Measurements from ENCODE around the gene TIMP1.

The TIMP1 gene

DNA sequence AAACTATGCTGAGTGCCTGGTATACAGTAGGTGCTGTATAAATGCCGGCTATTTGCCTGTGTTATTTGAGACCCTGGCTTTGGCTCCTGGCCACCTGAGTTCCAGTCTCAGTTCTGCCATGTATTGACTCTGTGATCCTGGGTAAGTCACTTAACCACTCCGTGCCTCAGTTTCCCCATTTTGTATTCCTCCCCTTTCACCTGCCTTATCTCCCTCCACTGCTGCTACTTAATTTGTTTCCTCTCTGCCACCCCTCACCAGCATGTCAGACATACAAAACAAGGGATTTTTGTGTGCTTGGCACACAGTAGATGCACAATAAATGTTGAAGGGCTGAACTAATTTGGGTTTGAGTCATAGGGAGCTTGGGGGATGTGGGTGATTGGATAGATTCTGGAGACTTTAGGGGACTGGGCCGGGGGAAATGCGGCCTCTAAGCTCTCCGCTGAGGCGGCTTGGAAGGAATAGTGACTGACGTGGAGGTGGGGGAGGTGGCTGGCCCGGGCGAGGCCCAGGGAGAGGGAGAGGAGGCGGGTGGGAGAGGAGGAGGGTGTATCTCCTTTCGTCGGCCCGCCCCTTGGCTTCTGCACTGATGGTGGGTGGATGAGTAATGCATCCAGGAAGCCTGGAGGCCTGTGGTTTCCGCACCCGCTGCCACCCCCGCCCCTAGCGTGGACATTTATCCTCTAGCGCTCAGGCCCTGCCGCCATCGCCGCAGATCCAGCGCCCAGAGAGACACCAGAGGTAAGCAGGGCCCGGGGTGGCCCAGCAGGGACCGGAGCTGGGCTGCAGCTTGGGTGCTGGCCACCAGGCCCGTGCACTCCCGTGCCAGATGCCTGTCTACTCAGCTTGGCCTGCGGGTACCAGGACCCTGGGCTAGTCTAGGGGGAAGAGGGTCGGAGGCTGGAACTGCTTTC lies at the start of gene TIMP1:
TSS of gene TIMP1 (plus strand) at position 706 of the 917 bp plus-strand sequence. CDS start 980 bp downstream, outside the sequence.
- DNase-seq (ENCODE audit: low read depth), result peak; percentile 85

DNA sequence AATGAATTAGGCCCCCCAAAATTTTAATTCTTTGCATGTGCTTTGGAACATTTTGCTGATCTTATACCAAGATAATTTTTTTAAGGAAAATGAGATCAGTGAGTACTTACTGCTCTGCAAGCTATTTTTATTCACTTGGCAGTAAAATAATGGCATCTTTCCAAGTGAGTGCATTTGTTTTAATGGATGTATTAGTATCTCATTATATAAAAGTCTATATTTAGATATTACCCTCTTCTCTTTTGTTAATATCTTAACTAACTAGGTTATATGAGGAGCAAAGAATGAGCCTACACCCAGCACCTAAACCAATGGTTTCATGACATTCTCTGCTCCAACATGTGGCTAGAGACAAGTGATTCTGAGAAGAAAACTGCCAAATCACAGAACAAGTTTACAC lies 42.4 kb upstream of the TIMP1 start:
- DNase-seq (ENCODE audit: low read depth), result no peak

DNA sequence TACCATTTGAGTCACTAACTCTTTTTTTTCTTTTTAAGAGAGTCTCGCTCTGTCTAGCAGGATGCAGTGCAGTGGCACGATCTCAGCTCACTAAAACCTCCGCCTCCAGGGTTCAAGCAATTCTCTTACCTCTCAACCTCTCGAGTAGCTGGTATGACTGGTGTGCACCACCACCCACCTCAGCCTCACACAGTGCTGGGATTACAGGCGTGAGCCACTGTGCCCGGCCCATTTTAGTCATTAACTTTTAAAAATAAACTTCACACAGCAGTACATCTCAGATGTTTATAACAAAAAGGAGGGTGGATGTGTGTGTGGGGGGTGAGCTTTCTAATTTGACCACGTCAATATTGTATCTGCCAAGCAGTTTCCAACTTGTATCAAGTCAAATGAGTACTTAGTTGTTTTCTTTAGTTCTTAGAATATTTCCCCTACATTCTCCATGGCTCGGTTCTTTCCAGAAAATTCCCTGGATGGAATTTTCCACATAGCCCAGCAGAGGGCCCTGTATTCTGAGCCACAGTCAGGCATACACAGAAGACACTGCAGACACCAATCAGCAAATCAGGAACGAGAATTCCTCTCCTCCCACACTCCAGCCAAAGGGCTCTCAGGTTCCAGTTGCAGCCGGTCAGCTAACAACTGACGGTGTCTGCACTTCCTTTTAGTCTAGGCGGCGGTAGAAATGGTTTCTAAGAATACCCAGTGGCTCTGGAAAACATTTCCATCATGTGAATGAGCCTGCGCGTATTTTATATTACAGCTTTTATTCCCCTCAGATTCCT lies 41.3 kb upstream of the TIMP1 start:
- DNase-seq (ENCODE audit: low read depth), result peak; percentile 87

DNA sequence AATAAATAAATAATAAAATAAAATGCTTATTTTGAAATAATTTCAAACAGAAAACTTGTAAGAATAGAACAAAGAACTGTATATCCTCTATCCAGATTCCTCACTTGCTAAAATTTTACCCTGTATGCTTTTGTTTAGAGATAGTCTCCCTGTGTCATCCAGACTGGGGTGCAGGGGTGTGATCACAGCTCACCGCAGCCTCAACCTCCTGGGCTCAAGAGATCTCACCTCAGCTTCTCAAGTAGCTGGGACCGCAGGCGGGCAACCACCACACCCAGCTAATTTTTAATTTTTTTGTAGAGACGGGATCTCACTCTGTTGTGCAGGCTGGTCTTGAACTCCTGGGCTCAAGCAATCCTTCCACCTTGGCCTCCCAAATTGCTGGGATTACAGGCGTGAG lies 38.7 kb upstream of the TIMP1 start:
- no peak for DNase-seq (ENCODE audit: low read depth)

DNA sequence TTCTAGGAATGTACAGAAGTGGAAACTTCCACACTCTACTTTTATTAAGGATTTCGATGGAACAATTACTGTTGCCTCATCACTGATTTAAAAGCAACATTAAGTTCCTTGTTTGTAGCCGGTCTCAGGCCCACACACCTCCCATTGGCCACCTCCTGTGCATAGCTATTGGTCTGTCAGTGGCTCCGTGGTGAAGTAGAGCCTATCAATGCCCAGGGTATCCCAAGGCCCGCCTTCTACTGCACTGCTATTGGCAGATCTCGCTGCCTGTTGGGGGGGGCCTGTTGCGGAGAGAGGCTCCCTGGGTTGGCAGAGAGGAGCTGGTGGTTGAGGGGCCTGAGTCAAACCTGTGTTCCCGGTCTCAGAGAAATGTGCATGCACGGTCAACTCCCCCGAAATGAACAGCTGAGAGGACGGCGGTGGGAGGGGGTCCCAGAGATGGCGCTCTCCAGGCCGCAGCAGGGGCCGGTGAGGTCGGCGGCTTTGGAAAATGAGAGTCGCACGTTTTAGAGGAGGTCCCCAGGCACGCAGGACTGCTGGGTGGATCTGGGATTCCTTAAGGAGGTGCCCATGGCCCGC lies 26.1 kb upstream of the TIMP1 start:
- DNase-seq (ENCODE audit: low read depth), result peak; percentile 92

DNA sequence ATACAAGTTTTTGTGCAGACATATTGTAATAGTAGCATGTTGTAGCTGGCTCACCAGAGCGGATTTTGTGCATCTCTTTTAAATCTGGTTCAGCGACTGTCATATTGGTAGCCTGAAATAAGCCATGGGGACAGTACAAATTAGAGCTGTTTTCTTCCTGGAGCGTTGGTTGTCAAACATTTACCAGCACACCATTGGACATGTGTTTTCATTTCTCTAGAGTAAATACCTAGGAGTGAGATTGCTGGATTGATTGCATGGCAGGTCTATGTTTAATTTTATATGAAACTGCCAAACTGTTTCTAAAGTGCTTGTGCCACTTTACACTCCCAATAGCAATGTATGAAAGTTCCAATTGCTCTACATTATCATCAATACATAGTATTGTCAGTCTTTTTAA lies 23.8 kb upstream of the TIMP1 start:
- DNase-seq (ENCODE audit: low read depth), result no peak

DNA sequence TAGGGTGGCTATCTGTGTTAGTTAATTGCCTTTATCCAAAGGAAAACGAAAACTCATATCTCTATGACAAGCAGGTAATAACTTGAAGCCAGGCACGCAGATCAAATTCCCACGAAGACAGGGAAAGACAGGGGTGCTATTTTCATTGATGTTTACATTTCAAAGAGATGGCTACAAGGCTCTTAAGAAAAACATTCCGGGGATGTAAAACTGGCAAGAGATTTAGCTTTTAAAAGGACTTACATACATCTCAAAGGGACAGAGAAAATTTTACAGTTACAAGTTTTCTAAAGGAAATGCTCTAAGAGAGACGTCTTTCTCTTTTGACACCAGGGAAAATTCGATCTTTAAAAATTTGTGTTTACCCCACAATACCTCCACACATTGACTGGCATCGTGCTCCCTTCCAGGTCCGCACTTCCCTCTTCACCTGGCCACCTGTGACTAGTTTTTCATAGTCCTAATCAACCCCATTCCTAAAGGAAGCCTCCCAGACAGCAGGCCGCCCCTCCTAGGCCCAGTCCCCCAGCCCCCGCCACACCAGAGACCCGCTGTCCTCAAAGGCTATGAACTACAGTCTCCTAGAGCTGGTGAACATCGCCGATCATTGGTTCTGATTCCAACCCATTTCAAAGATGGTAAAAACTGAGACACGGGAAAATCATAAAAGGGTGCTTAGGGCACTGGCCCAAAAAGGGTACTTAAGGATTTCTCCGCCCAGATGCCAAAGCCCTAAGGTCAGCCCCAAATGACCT lies 21.9 kb upstream of the TIMP1 start:
- DNase-seq (ENCODE audit: low read depth), result no peak

DNA sequence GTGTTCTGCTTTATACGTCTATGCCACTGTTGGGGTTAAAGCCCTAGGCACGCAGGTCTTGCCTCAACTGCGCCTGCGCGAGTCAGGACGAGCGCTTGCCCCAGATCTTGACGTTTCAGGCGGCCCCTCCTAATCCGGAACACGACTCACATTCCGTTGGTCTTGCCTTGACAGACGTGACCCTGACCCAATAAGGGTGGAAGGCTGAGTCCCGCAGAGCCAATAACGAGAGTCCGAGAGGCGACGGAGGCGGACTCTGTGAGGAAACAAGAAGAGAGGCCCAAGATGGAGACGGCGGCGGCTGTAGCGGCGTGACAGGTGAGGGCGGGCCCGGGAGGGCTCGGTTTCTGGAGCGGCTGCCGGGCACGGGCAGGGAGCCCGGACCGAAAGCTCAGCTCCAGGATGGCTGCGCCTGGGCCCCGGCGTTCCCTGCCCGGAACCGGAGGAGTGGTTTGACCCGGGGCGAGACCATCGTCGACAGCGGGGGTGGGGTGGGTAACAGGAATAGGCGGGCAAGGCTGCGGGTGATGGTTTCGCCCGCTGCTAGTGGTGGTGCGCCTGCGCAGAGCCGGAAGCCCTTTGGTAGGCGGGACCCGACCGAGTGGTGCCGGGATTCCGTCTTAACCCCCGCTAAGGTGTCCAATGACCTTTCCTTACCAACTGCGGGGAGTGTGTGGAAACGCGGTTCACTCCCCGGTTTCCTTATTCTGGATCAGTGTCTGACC lies 21.1 kb upstream of the TIMP1 start, which contains the start of gene ARAF:
TSS of gene ARAF (plus strand) at position 272 of the 725 bp plus-strand sequence. CDS start 1,763 bp downstream, outside the sequence.
- peak; percentile 98 for DNase-seq (ENCODE audit: low read depth)

DNA sequence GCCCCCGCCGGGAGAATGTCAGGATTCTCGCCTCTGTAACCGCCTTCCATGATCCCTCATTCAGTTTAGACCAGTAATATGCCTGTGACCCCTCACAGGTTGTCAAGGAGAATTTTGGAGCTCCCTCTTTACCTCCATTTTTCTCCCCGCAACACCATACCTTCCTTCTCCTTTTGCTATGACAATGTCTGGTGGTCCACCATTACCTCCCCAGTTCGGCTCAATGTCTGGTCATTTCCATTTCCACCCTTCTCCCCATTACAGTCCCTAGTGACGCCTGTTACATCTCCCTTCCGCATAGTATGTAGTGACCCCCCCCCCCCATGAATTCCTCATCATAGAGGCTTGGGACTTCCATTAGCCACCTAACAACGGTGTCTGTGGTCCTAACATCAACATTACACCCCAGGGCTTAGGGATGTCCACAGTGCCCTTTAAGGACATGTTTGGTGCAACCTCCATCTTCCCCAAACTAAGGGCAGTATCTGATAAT lies 20.5 kb upstream of the TIMP1 start:
- DNase-seq (ENCODE audit: low read depth), result no peak

DNA sequence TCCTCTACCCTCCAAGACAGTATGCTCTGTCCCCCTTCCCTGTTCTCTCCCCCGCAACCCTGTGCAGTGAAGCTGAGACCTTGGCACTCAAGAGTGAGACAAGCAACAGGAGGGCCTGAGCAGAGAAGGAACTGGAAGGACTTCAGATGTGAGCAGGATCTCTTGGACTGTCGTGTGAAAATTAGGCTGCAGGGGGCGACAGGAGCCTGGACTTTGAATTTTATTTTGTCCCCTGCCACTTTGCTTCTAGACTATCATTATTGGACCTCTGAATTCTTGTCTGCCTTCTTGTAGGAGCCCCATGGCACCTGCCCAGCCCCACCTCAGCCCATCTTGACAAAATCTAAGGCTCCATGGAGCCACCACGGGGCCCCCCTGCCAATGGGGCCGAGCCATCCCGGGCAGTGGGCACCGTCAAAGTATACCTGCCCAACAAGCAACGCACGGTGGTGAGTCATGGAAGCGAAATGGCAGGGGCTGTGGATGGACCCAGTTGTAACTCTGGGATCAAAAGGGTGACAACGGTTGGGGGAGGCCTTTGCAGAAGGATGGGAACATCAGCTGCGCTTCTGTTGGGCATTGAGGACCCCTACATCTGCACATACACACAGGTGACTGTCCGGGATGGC lies 19.5 kb upstream of the TIMP1 start:
- no peak for DNase-seq (ENCODE audit: low read depth)

DNA sequence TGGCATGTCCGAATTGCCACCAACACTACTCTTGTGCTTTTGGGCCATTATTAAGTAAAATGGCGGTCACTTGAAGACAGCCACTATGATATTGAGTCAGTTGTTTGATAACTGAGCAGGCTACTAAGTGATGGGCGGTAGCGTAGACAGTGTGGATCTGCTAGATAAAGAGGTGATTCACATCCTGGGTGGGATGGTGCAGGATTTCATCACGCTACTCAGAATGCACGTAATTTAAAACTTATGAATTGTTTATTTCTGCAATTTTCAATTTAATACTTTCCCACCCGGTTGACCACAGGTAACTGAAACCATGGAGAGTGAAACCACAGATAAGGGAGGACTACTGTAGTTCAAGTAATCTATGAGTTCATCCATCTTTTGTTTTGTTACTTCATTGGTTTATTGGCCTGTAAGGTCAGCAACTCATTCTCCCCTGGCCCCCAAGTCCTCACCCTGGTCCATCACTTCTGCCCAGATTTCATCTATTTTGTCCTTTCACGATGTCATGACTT lies 18.4 kb upstream of the TIMP1 start:
- DNase-seq (ENCODE audit: low read depth), result no peak

DNA sequence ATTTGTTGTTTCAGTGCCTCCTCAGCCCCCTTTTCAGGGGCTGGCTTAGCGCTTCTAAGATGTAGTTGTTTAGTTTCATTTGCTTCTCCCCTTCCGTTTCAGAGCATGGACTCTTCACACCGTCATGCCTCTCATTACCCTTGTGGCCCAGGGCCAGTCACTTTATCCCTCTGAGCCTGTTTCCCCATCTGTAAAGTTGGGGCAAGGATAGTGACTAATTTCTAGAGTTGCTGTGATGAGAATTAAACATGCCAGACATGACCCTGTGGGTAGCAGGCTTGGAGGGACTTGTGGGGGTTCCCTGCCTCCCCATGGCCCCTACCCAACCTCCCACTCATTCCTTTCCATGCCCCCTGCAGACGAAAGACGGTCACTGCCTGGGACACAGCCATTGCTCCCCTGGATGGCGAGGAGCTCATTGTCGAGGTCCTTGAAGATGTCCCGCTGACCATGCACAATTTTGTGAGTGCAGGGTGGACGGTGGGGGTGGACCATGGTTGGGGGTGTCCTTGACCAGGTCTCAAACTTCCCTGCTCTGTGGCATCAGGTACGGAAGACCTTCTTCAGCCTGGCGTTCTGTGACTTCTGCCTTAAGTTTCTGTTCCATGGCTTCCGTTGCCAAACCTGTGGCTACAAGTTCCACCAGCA lies 17.7 kb upstream of the TIMP1 start:
- DNase-seq (ENCODE audit: low read depth), result no peak

DNA sequence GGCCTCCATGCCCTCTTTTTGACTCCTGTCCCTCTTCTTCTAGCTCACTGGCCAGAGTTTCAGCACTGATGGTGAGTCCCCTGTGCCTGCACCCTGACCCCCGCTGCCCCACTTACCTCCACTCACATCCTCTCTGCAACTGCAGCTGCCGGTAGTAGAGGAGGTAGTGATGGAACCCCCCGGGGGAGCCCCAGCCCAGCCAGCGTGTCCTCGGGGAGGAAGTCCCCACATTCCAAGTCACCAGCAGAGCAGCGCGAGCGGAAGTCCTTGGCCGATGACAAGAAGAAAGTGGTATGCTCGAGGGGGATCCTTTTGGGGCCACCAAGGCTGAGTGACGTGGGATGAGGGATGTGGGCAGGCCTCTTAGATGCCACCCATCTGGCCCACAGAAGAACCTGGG lies 15.4 kb upstream of the TIMP1 start:
- DNase-seq (ENCODE audit: low read depth), result no peak

DNA sequence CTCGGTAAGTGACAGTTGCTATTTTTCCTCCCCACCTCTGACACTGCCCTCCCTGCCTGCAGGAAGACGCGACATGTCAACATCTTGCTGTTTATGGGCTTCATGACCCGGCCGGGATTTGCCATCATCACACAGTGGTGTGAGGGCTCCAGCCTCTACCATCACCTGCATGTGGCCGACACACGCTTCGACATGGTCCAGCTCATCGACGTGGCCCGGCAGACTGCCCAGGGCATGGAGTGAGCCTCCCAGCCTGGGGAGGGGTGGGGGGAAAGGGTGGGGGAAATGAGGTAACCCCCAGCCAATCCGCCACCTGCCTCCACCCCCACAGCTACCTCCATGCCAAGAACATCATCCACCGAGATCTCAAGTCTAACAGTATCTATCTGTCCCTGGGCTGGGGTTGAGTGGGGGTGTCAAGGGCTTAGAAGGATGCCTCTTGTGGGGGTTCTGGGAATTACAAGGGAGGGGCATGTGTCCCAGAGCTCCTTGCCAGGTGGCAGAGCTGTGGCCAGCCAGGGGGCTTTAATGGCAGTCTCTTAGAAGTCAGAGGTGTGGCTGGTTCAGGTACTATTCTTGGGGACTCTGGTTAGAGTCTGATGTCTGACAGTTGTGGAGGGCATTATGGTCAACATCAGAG lies 13.5 kb upstream of the TIMP1 start:
- no peak for DNase-seq (ENCODE audit: low read depth)

DNA sequence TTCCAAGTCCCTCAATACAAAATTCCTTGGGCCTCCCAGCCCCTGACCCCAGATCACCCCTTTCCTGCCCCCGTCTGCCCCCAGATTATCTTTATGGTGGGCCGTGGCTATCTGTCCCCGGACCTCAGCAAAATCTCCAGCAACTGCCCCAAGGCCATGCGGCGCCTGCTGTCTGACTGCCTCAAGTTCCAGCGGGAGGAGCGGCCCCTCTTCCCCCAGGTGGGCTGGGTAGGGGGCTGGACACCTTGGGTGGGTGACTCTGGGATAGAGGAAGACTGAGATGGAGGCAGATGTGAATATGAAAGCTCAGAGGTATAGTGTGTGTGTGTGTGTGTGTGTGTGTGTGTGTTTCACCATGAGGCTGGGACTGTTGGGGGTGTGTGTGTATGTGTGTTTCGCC lies 11.4 kb upstream of the TIMP1 start:
- no peak for DNase-seq (ENCODE audit: low read depth)

DNA sequence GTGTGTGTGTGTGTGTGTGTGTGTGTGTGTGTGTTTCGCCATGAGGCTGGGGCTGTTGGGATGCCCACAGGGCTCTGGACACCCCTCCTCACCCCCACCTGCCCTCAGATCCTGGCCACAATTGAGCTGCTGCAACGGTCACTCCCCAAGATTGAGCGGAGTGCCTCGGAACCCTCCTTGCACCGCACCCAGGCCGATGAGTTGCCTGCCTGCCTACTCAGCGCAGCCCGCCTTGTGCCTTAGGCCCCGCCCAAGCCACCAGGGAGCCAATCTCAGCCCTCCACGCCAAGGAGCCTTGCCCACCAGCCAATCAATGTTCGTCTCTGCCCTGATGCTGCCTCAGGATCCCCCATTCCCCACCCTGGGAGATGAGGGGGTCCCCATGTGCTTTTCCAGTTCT lies 11.0 kb upstream of the TIMP1 start:
- DNase-seq (ENCODE audit: low read depth), result no peak

DNA sequence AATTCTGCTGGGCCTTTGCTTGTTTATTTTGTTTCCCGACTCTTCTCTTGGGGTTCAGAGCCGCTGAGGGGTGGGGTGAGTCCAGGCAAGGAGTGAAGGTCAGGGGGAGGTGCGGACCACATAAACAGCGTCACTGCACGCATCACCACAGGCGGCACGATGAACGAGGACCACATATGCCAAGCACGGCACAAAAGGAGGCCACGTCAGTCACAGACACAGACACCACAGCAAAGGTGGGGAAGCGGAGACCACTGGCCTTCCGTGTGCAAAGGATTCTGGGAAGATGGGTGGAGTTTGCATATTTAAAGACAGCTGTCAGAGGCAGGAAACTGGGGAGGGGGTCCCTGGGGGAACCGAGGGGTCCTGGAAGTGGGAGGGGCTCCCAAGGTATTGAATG lies 10.3 kb upstream of the TIMP1 start:
- no peak for DNase-seq (ENCODE audit: low read depth)

DNA sequence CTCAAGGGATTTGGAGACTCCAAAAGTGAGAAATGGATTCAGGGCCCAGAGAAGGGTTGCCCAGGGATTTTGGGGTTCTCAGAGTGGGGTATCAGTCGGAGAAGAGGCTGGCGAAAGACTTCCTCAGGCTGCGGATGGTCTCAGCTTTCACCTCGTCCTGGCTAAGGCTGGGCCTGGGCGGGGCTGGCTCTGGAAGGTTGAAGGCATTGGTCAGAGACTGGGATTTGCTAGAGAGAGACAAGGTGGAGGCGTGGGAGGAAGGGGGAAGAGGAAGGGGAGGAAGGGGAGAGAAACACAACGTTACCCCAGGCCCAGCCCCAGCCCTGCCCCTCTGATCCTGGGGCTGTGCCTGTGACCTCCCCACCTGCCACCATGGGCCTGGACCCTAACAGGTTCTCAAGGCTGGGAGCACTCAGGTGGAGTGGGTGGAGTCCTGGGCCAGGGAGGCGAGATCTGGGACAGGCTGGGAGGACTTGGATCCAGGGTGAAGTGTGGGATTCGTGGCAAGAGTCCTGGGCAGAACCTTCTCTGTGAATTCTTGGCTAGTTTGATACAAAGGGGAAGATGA lies 9.4 kb upstream of the TIMP1 start:
- no peak for DNase-seq (ENCODE audit: low read depth)

Data from fibroblast of the conjunctiva (primary cell).